ENCODE results near the gene NR6A1. TPM values are rescaled to one million over a fixed set of nuclear protein-coding genes. Genes with fewer than 3 reads are reported as not detected.

Gene NR6A1
- total RNA-seq, 2 donors from 2014 or later = 0.71 to 4.6 TPM

- Histone ChIP-seq H3K4me3 (no peak overlapping the region), H3K9me3 (no peaks in the 10 kb centered on the region), H3K36me3 (no peaks in the 10 kb centered on the region), H3K27me3 (replicated peaks; ENCODE audit: insufficient read depth) (peaks cover 5% of the 10 kb centered on the region), H3K27ac (no peak overlapping the region), H3K4me1 (ENCODE audit: control insufficient read depth in 1 of 2, low read depth in 2 of 2) (peaks cover 8 to 10% of the 10 kb centered on the region in 2 donors)
- no peak for TF ChIP-seq CTCF (IDR thresholded peaks at IDR 0.05)
- ATAC-seq (ENCODE audit: insufficient number of reproducible peaks, low FRiP score, low read depth) (no peak), DNase-seq (ENCODE audit: low spot score) (no peak)
Measured at GRCh38 chr9:124499216-124499615, 271.9 kb downstream of the NR6A1 start.

DNA sequence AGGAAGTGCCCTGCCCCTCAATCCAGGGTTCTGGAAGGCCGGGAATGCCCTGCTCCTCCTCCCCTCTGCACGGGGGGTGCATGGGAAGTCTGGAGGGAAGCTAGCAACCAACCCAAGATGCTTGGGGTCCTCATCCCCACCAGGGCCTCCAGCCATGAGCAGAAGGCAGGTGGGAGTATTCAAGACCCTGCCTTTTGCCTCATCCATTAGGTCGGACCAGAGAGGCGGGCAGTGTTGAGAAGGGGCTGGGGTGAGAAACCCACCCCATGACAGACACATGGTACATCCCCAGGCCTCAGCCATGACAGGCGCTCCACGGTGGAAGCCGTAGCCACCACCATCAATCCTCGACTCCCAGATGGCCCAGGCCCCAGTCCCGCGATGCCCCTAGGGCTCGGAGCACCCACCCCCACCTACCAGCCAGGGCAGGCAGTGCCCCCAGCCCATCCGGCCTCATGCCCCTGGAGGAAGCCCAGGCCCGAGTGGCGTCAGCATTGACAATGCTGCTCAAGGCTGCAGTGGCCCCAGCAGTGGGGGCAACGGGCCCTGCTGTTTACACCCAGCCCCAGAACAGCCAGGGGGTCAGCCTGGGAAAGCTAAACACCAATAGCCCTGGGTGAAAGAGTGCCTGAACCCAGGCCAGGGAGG is 272.5 kb downstream of the NR6A1 start:
- TF ChIP-seq CTCF (IDR thresholded peaks at IDR 0.05) = no peak
- H3K27me3 ChIP-seq (replicated peaks; ENCODE audit: insufficient read depth) = no peaks in the 10 kb centered on the region
- peaks cover 2 to 4% of the 10 kb centered on the region in 2 donors for H3K4me1 ChIP-seq (ENCODE audit: control insufficient read depth in 1 of 2, low read depth in 2 of 2)
- H3K27ac ChIP-seq = no peak overlapping the region
- no peaks in the 10 kb centered on the region for H3K36me3 ChIP-seq
- ATAC-seq (ENCODE audit: insufficient number of reproducible peaks, low FRiP score, low read depth) = no peak
- DNase-seq (ENCODE audit: low spot score) = no peak
- no peaks in the 10 kb centered on the region for H3K9me3 ChIP-seq
- H3K4me3 ChIP-seq = no peak overlapping the region

DNA sequence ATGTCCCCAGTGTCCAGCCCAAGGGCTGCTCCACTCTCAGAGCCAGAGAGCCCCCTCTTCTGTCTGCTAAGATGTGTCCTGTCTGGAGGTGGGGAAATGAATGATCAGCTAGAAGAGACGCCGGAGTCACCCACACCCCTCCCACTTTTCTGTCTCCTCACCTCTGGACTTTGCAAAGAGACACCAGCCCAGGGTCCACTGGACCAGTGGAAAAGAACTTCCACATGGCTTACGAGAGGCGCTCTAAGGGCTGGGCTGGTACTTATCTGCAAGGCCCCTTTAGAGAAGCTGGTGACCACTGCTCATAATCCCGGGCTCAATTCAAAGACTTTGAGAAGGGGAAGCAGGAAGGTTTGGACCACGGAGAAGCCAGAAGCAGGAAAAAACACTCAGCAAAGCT is 273.1 kb downstream of the NR6A1 start:
- no peak for ATAC-seq (ENCODE audit: insufficient number of reproducible peaks, low FRiP score, low read depth)

DNA sequence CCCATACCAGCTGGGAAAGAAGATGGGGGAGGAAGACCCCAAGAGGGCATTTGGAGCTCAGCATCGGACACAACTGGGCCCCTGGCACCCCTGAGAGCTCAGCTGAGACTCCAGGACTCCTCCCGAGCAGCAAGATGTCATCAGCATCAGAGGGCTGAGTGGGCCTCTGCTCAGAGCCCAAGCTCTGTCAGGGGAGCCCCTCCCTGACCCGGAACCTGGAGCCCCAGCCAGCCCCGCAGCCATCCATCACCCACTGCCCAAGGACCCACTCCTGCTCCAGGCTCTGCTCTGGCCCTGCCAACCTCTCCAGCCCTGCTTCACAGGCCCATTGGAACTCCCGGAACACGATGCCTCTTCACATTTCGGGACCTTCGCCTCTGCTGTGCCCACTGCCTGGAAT is 273.7 kb downstream of the NR6A1 start:
- no peaks in the 10 kb centered on the region for H3K36me3 ChIP-seq
- H3K27ac ChIP-seq = no peak overlapping the region
- ATAC-seq (ENCODE audit: insufficient number of reproducible peaks, low FRiP score, low read depth) = no peak
- no peaks in the 10 kb centered on the region for H3K27me3 ChIP-seq (replicated peaks; ENCODE audit: insufficient read depth)
- no peaks in the 10 kb centered on the region for H3K9me3 ChIP-seq
- no peak overlapping the region for H3K4me3 ChIP-seq
- DNase-seq (ENCODE audit: low spot score) = no peak
- TF ChIP-seq CTCF (IDR thresholded peaks at IDR 0.05) = no peak
- H3K4me1 ChIP-seq (ENCODE audit: control insufficient read depth in 1 of 2, low read depth in 2 of 2) = no peaks in the 10 kb centered on the region

More for the DNA sequence above, 273.1 kb downstream of the NR6A1 start:
- DNase-seq (ENCODE audit: low spot score) = no peak
- Histone ChIP-seq H3K9me3 (no peaks in the 10 kb centered on the region), H3K4me1 (ENCODE audit: control insufficient read depth in 1 of 2, low read depth in 2 of 2) (no peaks in the 10 kb centered on the region), H3K4me3 (no peak overlapping the region), H3K27me3 (replicated peaks; ENCODE audit: insufficient read depth) (no peaks in the 10 kb centered on the region), H3K36me3 (no peaks in the 10 kb centered on the region), H3K27ac (no peak overlapping the region)
- TF ChIP-seq CTCF (IDR thresholded peaks at IDR 0.05) = no peak

- no peaks in the 10 kb centered on the region for H3K27me3 ChIP-seq (replicated peaks; ENCODE audit: insufficient read depth)
- no peak overlapping the region for H3K27ac ChIP-seq
- DNase-seq (ENCODE audit: low spot score) = no peak
- no peak for ATAC-seq (ENCODE audit: insufficient number of reproducible peaks, low FRiP score, low read depth)
- no peaks in the 10 kb centered on the region for H3K36me3 ChIP-seq
- TF ChIP-seq CTCF (IDR thresholded peaks at IDR 0.05) = no peak
- H3K9me3 ChIP-seq = no peaks in the 10 kb centered on the region
- H3K4me3 ChIP-seq = no peak overlapping the region
- no peaks in the 10 kb centered on the region for H3K4me1 ChIP-seq (ENCODE audit: control insufficient read depth in 1 of 2, low read depth in 2 of 2)
Measured at GRCh38 chr9:124496463-124496862, 274.6 kb downstream of the NR6A1 start.

Measured in thoracic aorta (tissue), 2 donors.